GM12878 (cell line): ENCODE data around the gene VIPR1.

Source experiments
- CREB1 ChIP-seq: IDR thresholded peaks from 2 replicates; pipeline ENCODE4 v1.6.1; 2012; ENCODE audit warnings: low read depth, mild to moderate bottlenecking, inconsistent platforms
- CTCF ChIP-seq, 3 experiments: IDR thresholded peaks in 2 of 3; conservative IDR thresholded peaks in 1 of 3; 2 replicates each; pipeline ENCODE4 v1.5.1; 2011; ENCODE audit warnings: low read depth in 3 of 3, low read length in 3 of 3, mild to moderate bottlenecking in 3 of 3, control low read depth in 2 of 3, moderate library complexity in 2 of 3, inconsistent platforms in 1 of 3, mixed read lengths in 1 of 3; ENCODE audit not compliant: control insufficient read depth in 2 of 3, insufficient read depth in 1 of 3; ENCODE audit errors: extremely low read depth in 1 of 3
- ELK1 ChIP-seq: IDR thresholded peaks from 2 replicates; pipeline ENCODE4 v1.6.1; 2012; ENCODE audit warnings: low read depth, low read length, improper control_type of control experiment
- LARP7 ChIP-seq: fragments of 450-650 bp; IDR thresholded peaks from 2 replicates; pipeline ENCODE4 v1.6.1; 2017; ENCODE audit warnings: mild to moderate bottlenecking
- RBBP5 ChIP-seq: fragments of 200-600 bp; sonication (generic); conservative IDR thresholded peaks from 2 replicates; pipeline ENCODE4 v1.6.1; 2016
- SREBF2 ChIP-seq: IDR thresholded peaks from 2 replicates; pipeline ENCODE4 v1.6.1; 2012; ENCODE audit warnings: mild to moderate bottlenecking, low read length
- ZNF274 ChIP-seq: IDR thresholded peaks from one replicate; pipeline ENCODE4 v1.8.0; 2011; ENCODE audit not compliant: insufficient read length, insufficient read depth
- TF ChIP-seq, protein P1 (sequence below): IDR thresholded peaks from 2 replicates; pipeline ENCODE4 v1.6.1; 2012; ENCODE audit warnings: low read depth, low read length, improper control_type of control experiment
- TF ChIP-seq, protein P2 (sequence below): fragments of 450-650 bp; IDR thresholded peaks from 2 replicates; pipeline ENCODE4 v1.6.1; 2016; ENCODE audit warnings: mild to moderate bottlenecking

- TF ChIP-seq ELK1 (no peak), LARP7 (no peak), CTCF (IDR thresholded peaks at IDR 0.05 in 2 of 3, conservative IDR thresholded peaks at IDR 0.05 in 1 of 3; ENCODE audit: control insufficient read depth in 2 of 3, extremely low read depth in 1 of 3, insufficient read depth in 1 of 3, low read depth in 3 of 3, low read length in 3 of 3) (no peak), RBBP5 (no peak), CREB1 (no peak), SREBF2 (no peak), ZNF274 (no peak)
- TF ChIP-seq, protein P1, sequence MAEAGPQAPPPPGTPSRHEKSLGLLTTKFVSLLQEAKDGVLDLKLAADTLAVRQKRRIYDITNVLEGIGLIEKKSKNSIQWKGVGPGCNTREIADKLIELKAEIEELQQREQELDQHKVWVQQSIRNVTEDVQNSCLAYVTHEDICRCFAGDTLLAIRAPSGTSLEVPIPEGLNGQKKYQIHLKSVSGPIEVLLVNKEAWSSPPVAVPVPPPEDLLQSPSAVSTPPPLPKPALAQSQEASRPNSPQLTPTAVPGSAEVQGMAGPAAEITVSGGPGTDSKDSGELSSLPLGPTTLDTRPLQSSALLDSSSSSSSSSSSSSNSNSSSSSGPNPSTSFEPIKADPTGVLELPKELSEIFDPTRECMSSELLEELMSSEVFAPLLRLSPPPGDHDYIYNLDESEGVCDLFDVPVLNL = no peak
- TF ChIP-seq, protein P2, sequence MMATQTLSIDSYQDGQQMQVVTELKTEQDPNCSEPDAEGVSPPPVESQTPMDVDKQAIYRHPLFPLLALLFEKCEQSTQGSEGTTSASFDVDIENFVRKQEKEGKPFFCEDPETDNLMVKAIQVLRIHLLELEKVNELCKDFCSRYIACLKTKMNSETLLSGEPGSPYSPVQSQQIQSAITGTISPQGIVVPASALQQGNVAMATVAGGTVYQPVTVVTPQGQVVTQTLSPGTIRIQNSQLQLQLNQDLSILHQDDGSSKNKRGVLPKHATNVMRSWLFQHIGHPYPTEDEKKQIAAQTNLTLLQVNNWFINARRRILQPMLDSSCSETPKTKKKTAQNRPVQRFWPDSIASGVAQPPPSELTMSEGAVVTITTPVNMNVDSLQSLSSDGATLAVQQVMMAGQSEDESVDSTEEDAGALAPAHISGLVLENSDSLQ = no peak
Observed at GRCh38 chr3:42505128-42505848, 2.8 kb downstream of the VIPR1 start.
